A673 (cell line): ENCODE data around the gene ITPR3. TPM values are rescaled to one million over a fixed set of nuclear protein-coding genes. Genes with fewer than 3 reads are reported as not detected.

ENCODE experiments used
- BruUV-seq: library from RNA; stranded (reverse); fragments of 400-500 nt; replicated peaks from 2 replicates; lab custom pipeline; 2021; lab: Mats Ljungman, UMichigan
- CTCF ChIA-PET: fragments of 300-600 bp; sonication (Branson Sonifier 250); formaldehyde crosslinking; loops from one replicate; lab custom pipeline; 2022; ENCODE audit warnings: antibody characterized with exemption; lab: Charles Lee
- POLR2A ChIA-PET: fragments of 300-600 bp; sonication (Branson Sonifier 250); formaldehyde crosslinking; loops from one replicate; lab custom pipeline; 2022; ENCODE audit warnings: antibody characterized with exemption; ENCODE audit not compliant: low non-redundant PET; lab: Charles Lee
- DNase-seq: peaks from one replicate; pipeline ENCODE4 v3.0.0-alpha.2; 2015; ENCODE audit warnings: low spot score
- H3K27ac ChIP-seq: fragments of 200-600 bp; sonication (generic); 2 replicates; pipeline ENCODE4 v1.5.1; 2016; ENCODE audit warnings: mixed run types, low read depth, mild to moderate bottlenecking, mixed read lengths, antibody characterized with exemption, low read length; ENCODE audit not compliant: poor library complexity, severe bottlenecking
- H3K27me3 ChIP-seq: fragments of 200-600 bp; sonication (generic); replicated peaks from 2 replicates; pipeline ENCODE4 v1.6.1; 2017; ENCODE audit warnings: mixed run types, low read depth, mild to moderate bottlenecking, mixed read lengths, antibody characterized with exemption, low read length; ENCODE audit not compliant: insufficient read depth, poor library complexity
- H3K36me3 ChIP-seq: fragments of 200-600 bp; sonication (generic); 2 replicates; pipeline ENCODE4 v1.6.1; 2016; ENCODE audit warnings: mixed run types, mild to moderate bottlenecking, mixed read lengths, antibody characterized with exemption, low read length; ENCODE audit not compliant: insufficient read depth, poor library complexity, severe bottlenecking
- H3K4me1 ChIP-seq: fragments of 200-600 bp; sonication (generic); 2 replicates; pipeline ENCODE4 v1.6.1; 2017; ENCODE audit warnings: mixed run types, mild to moderate bottlenecking, mixed read lengths, antibody characterized with exemption, low read length; ENCODE audit not compliant: insufficient read depth, poor library complexity, severe bottlenecking
- H3K4me3 ChIP-seq: fragments of 200-600 bp; sonication (generic); 2 replicates; pipeline ENCODE4 v1.5.1; 2016; ENCODE audit warnings: low read depth, mixed run types, mild to moderate bottlenecking, mixed read lengths, low read length; ENCODE audit not compliant: poor library complexity, severe bottlenecking
- H3K9me3 ChIP-seq: fragments of 200-600 bp; sonication (generic); 2 replicates; pipeline ENCODE4 v1.6.1; 2016; ENCODE audit warnings: mixed run types, low read depth, mild to moderate bottlenecking, mixed read lengths, antibody characterized with exemption, low read length; ENCODE audit not compliant: poor library complexity, severe bottlenecking
- EZH2 ChIP-seq: fragments of 200-600 bp; sonication (generic); IDR thresholded peaks from 2 replicates; pipeline ENCODE4 v1.6.1; 2017; ENCODE audit warnings: borderline replicate concordance, low read depth, mild to moderate bottlenecking, mixed read lengths, antibody characterized with exemption, low read length; ENCODE audit not compliant: poor library complexity, severe bottlenecking
- intact Hi-C: fragments of 100-400 bp; cut with micrococcal nuclease; formaldehyde crosslinking; loops from one replicate; pipeline ENCODE4 v1.10.0; 2022; ENCODE audit not compliant: unreplicated experiment
- total RNA-seq: library from RNA; stranded (reverse); gene quantifications from 2 replicates; pipeline ENCODE4 v1.2.3, GENCODE V29; 2021
- TF ChIP-seq, protein P1 (sequence below): fragments of 300-800, 200-600 bp; sonication (generic); conservative IDR thresholded peaks from 2 replicates; pipeline ENCODE4 v1.5.1; 2017; ENCODE audit warnings: low read depth, mild to moderate bottlenecking, antibody characterized with exemption, low read length, moderate library complexity, mixed read lengths

The ITPR3 gene
- total RNA-seq, 1 experiment from 2014 or later, result 27.8 TPM

DNA sequence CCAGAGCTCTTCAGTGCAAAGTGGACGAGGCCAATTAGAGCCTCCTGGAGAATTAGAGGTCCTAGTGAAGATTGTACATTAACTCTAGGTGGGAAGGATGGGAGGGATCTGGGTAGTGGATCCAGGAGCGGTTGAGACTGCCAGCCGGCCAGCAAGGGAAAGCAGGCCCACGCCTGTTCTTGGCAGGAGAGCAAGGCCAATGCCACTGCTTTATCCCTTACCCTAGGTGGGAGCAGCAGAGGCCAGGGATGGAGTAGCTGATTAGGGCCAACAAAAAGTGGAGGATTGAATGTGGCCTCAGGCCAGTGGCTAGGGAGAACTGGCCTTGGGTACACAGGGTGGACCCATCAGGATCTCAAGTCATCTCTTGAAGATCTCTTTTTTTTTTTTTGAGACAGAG lies 3.7 kb downstream of the ITPR3 start:
- intact Hi-C loops, result no loop called here
- H3K27me3 ChIP-seq, result no peaks in the 10 kb centered on the region
- ChIA-PET CTCF (no interaction called here), POLR2A (no interaction called here)
- TF ChIP-seq, protein P1, sequence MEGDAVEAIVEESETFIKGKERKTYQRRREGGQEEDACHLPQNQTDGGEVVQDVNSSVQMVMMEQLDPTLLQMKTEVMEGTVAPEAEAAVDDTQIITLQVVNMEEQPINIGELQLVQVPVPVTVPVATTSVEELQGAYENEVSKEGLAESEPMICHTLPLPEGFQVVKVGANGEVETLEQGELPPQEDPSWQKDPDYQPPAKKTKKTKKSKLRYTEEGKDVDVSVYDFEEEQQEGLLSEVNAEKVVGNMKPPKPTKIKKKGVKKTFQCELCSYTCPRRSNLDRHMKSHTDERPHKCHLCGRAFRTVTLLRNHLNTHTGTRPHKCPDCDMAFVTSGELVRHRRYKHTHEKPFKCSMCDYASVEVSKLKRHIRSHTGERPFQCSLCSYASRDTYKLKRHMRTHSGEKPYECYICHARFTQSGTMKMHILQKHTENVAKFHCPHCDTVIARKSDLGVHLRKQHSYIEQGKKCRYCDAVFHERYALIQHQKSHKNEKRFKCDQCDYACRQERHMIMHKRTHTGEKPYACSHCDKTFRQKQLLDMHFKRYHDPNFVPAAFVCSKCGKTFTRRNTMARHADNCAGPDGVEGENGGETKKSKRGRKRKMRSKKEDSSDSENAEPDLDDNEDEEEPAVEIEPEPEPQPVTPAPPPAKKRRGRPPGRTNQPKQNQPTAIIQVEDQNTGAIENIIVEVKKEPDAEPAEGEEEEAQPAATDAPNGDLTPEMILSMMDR, result no peak
- TF ChIP-seq EZH2, result no peak
- H3K9me3 ChIP-seq, result no peaks in the 10 kb centered on the region
- peaks cover 2% of the 10 kb centered on the region for H3K36me3 ChIP-seq
- no TSS peak for BruUV-seq
- no peak overlapping the region for H3K4me3 ChIP-seq
- peaks cover 34% of the 10 kb centered on the region for H3K4me1 ChIP-seq
- DNase-seq, result no peak
- H3K27ac ChIP-seq, result no peak overlapping the region

DNA sequence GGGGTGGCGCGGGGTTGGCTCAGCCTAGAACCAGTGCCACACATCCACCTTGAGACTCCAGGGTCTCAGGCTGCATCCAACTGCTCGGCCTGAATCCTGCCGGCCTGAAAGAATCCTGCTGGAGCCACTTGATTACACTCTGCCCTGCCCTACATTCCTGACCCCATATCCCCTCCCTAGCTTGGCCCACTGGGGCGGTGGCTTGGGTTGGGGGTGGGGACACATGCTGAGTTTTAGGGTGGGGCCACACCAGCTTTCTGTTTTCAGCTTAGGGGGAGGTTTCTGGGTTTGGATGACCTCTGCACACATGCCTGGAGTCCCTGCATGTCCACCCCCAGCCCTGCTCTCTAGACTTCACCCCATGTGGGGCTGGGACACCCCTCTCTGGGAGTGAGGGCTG lies 6.8 kb downstream of the ITPR3 start:
- Histone ChIP-seq H3K4me3 (no peak overlapping the region), H3K9me3 (no peaks in the 10 kb centered on the region), H3K27ac (no peak overlapping the region), H3K27me3 (no peaks in the 10 kb centered on the region), H3K4me1 (peaks cover 22% of the 10 kb centered on the region), H3K36me3 (peaks cover 2% of the 10 kb centered on the region)
- CTCF ChIA-PET, result no interaction called here
- TF ChIP-seq, protein P1, result no peak
- no peak for TF ChIP-seq EZH2
- POLR2A ChIA-PET, result no interaction called here
- no TSS peak for BruUV-seq
- no peak for DNase-seq
- intact Hi-C loops, result no loop called here

DNA sequence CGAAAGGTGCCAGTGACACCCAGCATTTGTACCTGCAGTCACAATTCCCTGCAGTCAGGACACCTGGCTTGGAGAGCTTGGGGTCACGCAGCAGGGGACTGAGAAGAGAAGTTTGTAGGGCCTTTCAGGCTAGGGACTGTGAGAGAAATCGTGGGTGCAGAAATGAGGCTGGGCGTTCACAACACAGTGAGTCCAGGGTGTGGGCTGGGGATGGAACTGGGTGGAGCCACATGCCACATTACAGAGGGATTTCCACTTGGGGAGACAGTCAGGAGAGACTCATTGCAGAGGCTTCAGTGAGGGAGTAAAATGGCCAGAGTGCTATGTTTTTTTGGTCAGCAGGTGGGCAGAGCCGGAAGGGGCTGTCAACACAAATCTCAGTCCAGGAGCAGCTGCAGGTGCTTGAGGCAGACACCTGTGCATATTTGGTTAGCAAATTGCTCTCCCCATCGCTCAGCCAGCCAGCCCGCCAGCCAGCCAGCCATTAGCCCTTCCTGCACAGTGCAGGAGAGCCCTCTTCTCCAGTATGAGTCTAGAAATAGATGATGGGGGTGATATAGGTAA lies 7.4 kb downstream of the ITPR3 start:
- H3K36me3 ChIP-seq, result peaks cover 2% of the 10 kb centered on the region
- H3K4me3 ChIP-seq, result no peak overlapping the region
- peaks cover 21% of the 10 kb centered on the region for H3K4me1 ChIP-seq
- H3K27ac ChIP-seq, result no peak overlapping the region
- H3K9me3 ChIP-seq, result no peaks in the 10 kb centered on the region
- TF ChIP-seq EZH2, result no peak
- TF ChIP-seq, protein P1, result no peak
- CTCF ChIA-PET, result no interaction called here
- no peaks in the 10 kb centered on the region for H3K27me3 ChIP-seq
- POLR2A ChIA-PET, result no interaction called here
- intact Hi-C loops, result no loop called here
- BruUV-seq, result no TSS peak
- DNase-seq, result no peak
